Stimulated activated CD8-positive, alpha-beta memory T cell treated with anti-CD3 and anti-CD28 coated beads, Interleukin-7, amount 100 ng/mL, for 48 hours (primary cell): ENCODE results near the gene SOX3.

Experiments
- DNase-seq, 2 donors: peaks; one replicate each; pipeline ENCODE4 v3.0.0-alpha.2; 2020; ENCODE audit warnings: low read depth in 1 of 2; ENCODE audit errors: extremely low read depth in 1 of 2

SOX3 gene

GRCh38 chrX:140500441-140500840 is 4.4 kb downstream of the SOX3 start:
- DNase-seq: no peak

- DNase-seq: no peak
Measured at GRCh38 chrX:140495739-140496138, 9.1 kb downstream of the SOX3 start.

- no peak for DNase-seq
Measured at GRCh38 chrX:140492066-140492994, 12.5 kb downstream of the SOX3 start.

- no peak for DNase-seq
Measured at GRCh38 chrX:140480765-140481164, 24.1 kb downstream of the SOX3 start.

- no peak for DNase-seq
Measured at GRCh38 chrX:140477987-140478386, 26.9 kb downstream of the SOX3 start.

GRCh38 chrX:140475025-140475424 is 29.8 kb downstream of the SOX3 start:
- DNase-seq: no peak

GRCh38 chrX:140467211-140467610 is 37.7 kb downstream of the SOX3 start:
- DNase-seq: no peak
